GM12878 (cell line): Measurements from ENCODE around the gene SPATC1L. TPM values are rescaled to one million over a fixed set of nuclear protein-coding genes. Genes with fewer than 3 reads are reported as not detected.

ENCODE experiments used
- ATAC-seq: fragments of 200-7000 bp; cut with Tn5 transposase; 3 replicates; pipeline ENCODE4 v1.9.1; 2020; ENCODE audit warnings: mild to moderate bottlenecking, moderate library complexity
- BruUV-seq: library from RNA; stranded (reverse); fragments of 400-500 nt; replicated peaks from 2 replicates; lab custom pipeline; 2021; lab: Mats Ljungman, UMichigan
- CTCF ChIA-PET: fragments of 300-600 bp; sonication (Branson Sonifier 250); formaldehyde crosslinking; extraction: SDS; loops from one replicate; lab custom pipeline; 2021; ENCODE audit warnings: inconsistent platforms; lab: Yijun Ruan, JAX
- POLR2A ChIA-PET: fragments of 350-600 bp; formaldehyde crosslinking; extraction: SDS; loops from one replicate; lab custom pipeline; 2021; ENCODE audit warnings: inconsistent platforms; lab: Charles Lee
- RAD21 ChIA-PET: fragments of 300-600 bp; sonication (Branson Sonifier 250); formaldehyde crosslinking; loops from one replicate; lab custom pipeline; 2023; ENCODE audit warnings: antibody characterized with exemption; ENCODE audit not compliant: unreplicated experiment; lab: Charles Lee
- SMC1A ChIA-PET: fragments of 300-600 bp; sonication (Branson Sonifier 250); formaldehyde crosslinking; loops from one replicate; lab custom pipeline; 2023; ENCODE audit not compliant: unreplicated experiment, uncharacterized antibody; lab: Charles Lee
- DNase-seq: peaks from one replicate; pipeline ENCODE4 v3.0.0-alpha.2; 2011; ENCODE audit warnings: low read depth, low spot score
- FAIRE-seq: peaks from 3 replicates; lab custom pipeline; 2011; peaks lifted over from hg19 to GRCh38; lab: Jason Lieb, UNC
- H2AFZ ChIP-seq: 2 replicates; pipeline ENCODE4 v1.6.0; 2011; ENCODE audit warnings: low read depth, low read length, control low read depth; ENCODE audit not compliant: control insufficient read depth
- H3K27ac ChIP-seq: 2 replicates; pipeline ENCODE4 v1.5.1; 2011; ENCODE audit warnings: control low read depth; ENCODE audit not compliant: control insufficient read depth, insufficient read depth
- H3K27me3 ChIP-seq, 2 experiments: replicated peaks in 1 of 2; 2 replicates each; pipeline versions ENCODE4 v1.6.0 to v1.6.1; 2011; ENCODE audit warnings: low read length in 1 of 2; ENCODE audit not compliant: control insufficient read depth in 2 of 2, insufficient read depth in 2 of 2
- H3K36me3 ChIP-seq, 2 experiments: 2 replicates each; pipeline ENCODE4 v1.5.1; 2011; ENCODE audit warnings: low read length in 1 of 2; ENCODE audit not compliant: control insufficient read depth in 2 of 2, insufficient read depth in 2 of 2
- H3K4me1 ChIP-seq: 2 replicates; pipeline ENCODE4 v1.6.1; 2011; ENCODE audit warnings: mild to moderate bottlenecking, low read length, moderate library complexity, mixed read lengths; ENCODE audit not compliant: control insufficient read depth, insufficient read depth
- H3K4me2 ChIP-seq: 2 replicates; pipeline ENCODE4 v1.6.0; 2011; ENCODE audit warnings: control low read depth; ENCODE audit not compliant: control insufficient read depth, insufficient read depth
- H3K4me3 ChIP-seq: fragments of 200-600 bp; sonication (generic); 2 replicates; pipeline ENCODE4 v1.5.1; 2016
- H3K79me2 ChIP-seq: 2 replicates; pipeline ENCODE4 v1.6.0; 2011; ENCODE audit warnings: low read length; ENCODE audit not compliant: control insufficient read depth, insufficient read depth
- H3K9ac ChIP-seq: 2 replicates; pipeline ENCODE4 v1.8.0; 2011; ENCODE audit warnings: low read length, control low read depth, mixed read lengths; ENCODE audit not compliant: control insufficient read depth, insufficient read depth
- H3K9me3 ChIP-seq: replicated peaks from 3 replicates; pipeline ENCODE4 v1.5.1; 2011; ENCODE audit warnings: mild to moderate bottlenecking, low read length; ENCODE audit not compliant: control insufficient read depth, insufficient read depth
- H4K20me1 ChIP-seq: 2 replicates; pipeline ENCODE4 v1.6.0; 2011; ENCODE audit not compliant: control insufficient read depth, insufficient read depth
- BRCA1 ChIP-seq: IDR thresholded peaks from 2 replicates; pipeline ENCODE4 v1.6.1; 2011; ENCODE audit warnings: low read depth, low read length, improper control_type of control experiment
- CREM ChIP-seq: IDR thresholded peaks from 2 replicates; pipeline ENCODE4 v1.6.1; 2014; ENCODE audit warnings: antibody characterized with exemption, low read depth
- DPF2 ChIP-seq: fragments of 450-650 bp; IDR thresholded peaks from 2 replicates; pipeline ENCODE4 v1.6.1; 2017; ENCODE audit warnings: mild to moderate bottlenecking
- EED ChIP-seq: sonication (generic); IDR thresholded peaks from 2 replicates; pipeline ENCODE4 v1.6.1; 2016; ENCODE audit warnings: antibody characterized with exemption, low read depth
- ETV6 ChIP-seq, 2 experiments: fragments of 450-650 bp in 1 of 2; IDR thresholded peaks in 1 of 2; conservative IDR thresholded peaks in 1 of 2; 2 replicates each; pipeline ENCODE4 v1.6.1; 2014; ENCODE audit warnings: antibody characterized with exemption in 1 of 2, borderline replicate concordance in 1 of 2, low read depth in 1 of 2, mild to moderate bottlenecking in 1 of 2, moderate library complexity in 1 of 2
- HDAC2 ChIP-seq: fragments of 200-600 bp; sonication (generic); IDR thresholded peaks from 2 replicates; pipeline ENCODE4 v1.6.1; 2017
- NRF1 ChIP-seq: conservative IDR thresholded peaks from 2 replicates; pipeline ENCODE4 v1.6.1; 2011; ENCODE audit warnings: mild to moderate bottlenecking, low read depth, low read length, improper control_type of control experiment
- POLR2A ChIP-seq: IDR thresholded peaks from 2 replicates; pipeline ENCODE4 v1.6.1; 2011; ENCODE audit warnings: low read depth, mild to moderate bottlenecking, low read length
- SMARCA5 ChIP-seq: fragments of 450-650 bp; IDR thresholded peaks from 2 replicates; pipeline ENCODE4 v1.6.1; 2017; ENCODE audit warnings: mild to moderate bottlenecking
- ZNF217 ChIP-seq: fragments of 450-650 bp; IDR thresholded peaks from 2 replicates; pipeline ENCODE4 v1.6.1; 2017; ENCODE audit warnings: antibody characterized with exemption, mild to moderate bottlenecking
- WGBS: methylation state at CpG from one replicate; pipeline ENCODE4 v1.1.6; 2016; ENCODE audit warnings: low lambda C conversion rate; ENCODE audit not compliant: insufficient replicate concordance, insufficient coverage; ENCODE audit errors: missing lambda C conversion rate; 5-methylcytosine and 5-hydroxymethylcytosine counted together
- in situ Hi-C: fragments of 300-500 bp; cut with MboI; formaldehyde crosslinking; loops from 9 replicates; pipeline ENCODE4 v1.14.3; 2018; ENCODE audit warnings: mixed read lengths
- intact Hi-C: fragments of 100-400 bp; cut with micrococcal nuclease; formaldehyde crosslinking; loops from one replicate; pipeline ENCODE4 v1.14.2; 2022; ENCODE audit not compliant: unreplicated experiment
- polyA plus RNA-seq, 11 experiments: library from polyadenylated mRNA; depleted of rRNA in 4 of 11; unstranded in 6 of 11; stranded (reverse) in 5 of 11; fragments of >200 nt; fragmentation: Nextera tagmentation in 4 of 11; fragmentation: Illumina TruSeq in 1 of 11; extraction: Ambion mirVana in 4 of 11; extraction: Trizol in 1 of 11; gene quantifications; 1 replicate in 1 of 11; 2 replicates in 10 of 11; pipeline versions ENCODE4 v1.2.1 to v1.2.3, GENCODE V29; 2011 to 2016; ENCODE audit warnings: inconsistent platforms in 2 of 11, missing spikeins in 2 of 11, low read depth in 1 of 11
- total RNA-seq, 4 experiments: library from RNA; depleted of rRNA in 3 of 4; stranded (reverse); fragments of >200 nt in 3 of 4; fragmentation: Illumina TruSeq in 1 of 4; extraction: Trizol in 1 of 4; gene quantifications; 2 replicates each; pipeline versions ENCODE4 v1.2.1 to v1.2.3, GENCODE V29; 2013 to 2021
- TF ChIP-seq, protein P1 (sequence below): IDR thresholded peaks from 2 replicates; pipeline ENCODE4 v1.6.1; 2012; ENCODE audit warnings: low read depth, low read length, improper control_type of control experiment
- TF ChIP-seq, protein P2 (sequence below): IDR thresholded peaks from 2 replicates; pipeline ENCODE4 v1.6.1; 2011; ENCODE audit warnings: low read depth, mild to moderate bottlenecking, low read length, moderate library complexity, borderline replicate concordance; ENCODE audit errors: extremely low read depth
- TF ChIP-seq, protein P3 (sequence below): fragments of 450-650 bp; IDR thresholded peaks from 2 replicates; pipeline ENCODE4 v1.6.1; 2017; ENCODE audit warnings: mild to moderate bottlenecking
- TF ChIP-seq, protein P4 (sequence below): IDR thresholded peaks from 2 replicates; pipeline ENCODE4 v1.6.1; 2012; ENCODE audit warnings: improper control_type of control experiment, low read depth, low read length; ENCODE audit not compliant: insufficient replicate concordance

Gene SPATC1L
- total and polyA plus RNA-seq, 10 of the 15 experiments (the other 5 are each of a cell fraction or from before 2014, with no cell fraction given): 1.4 to 16.0 (median 7.0) TPM; not detected in 2

DNA sequence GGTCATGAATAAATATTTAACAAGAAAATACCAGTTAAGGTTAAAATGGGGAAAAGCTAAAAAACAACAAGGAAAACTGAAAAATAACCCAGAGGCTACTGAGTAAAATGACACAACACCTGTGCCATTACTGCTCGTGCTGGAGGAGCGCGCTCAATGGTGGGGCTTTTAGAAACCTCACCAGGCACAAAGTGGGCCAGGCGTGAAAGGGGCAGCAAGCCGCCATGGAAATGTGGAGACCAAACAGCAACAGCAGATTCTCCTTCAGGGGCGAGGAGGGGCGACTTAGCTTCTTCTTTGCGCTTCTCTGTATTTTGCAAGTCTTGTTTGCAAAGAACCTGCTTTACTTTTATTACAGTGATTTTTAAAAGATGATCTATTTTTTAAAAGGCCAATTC is 18.9 kb upstream of the SPATC1L start:
- Histone ChIP-seq H3K4me2 (no peak overlapping the region), H3K4me1 (no peaks in the 10 kb centered on the region), H3K4me3 (no peak overlapping the region), H4K20me1 (no peaks in the 10 kb centered on the region), H2AFZ (no peak overlapping the region), H3K27me3 (no peaks in the 10 kb centered on the region), H3K9me3 (no peaks in the 10 kb centered on the region), H3K9ac (no peak overlapping the region), H3K27ac (no peak overlapping the region), H3K36me3 (peaks cover 7 to 11% of the 10 kb centered on the region in 2 experiments; a peak in 3 of 4 replicates), H3K79me2 (no peaks in the 10 kb centered on the region)
- TF ChIP-seq DPF2 (no peak), POLR2A (no peak), ETV6 (conservative IDR thresholded peaks at IDR 0.05 in 1 of 2, IDR thresholded peaks at IDR 0.05 in 1 of 2; ENCODE audit: borderline replicate concordance in 1 of 2, low read depth in 1 of 2) (no peak), HDAC2 (no peak), CREM (no peak), EED (no peak), BRCA1 (no peak), ZNF217 (no peak), SMARCA5 (no peak), NRF1 (no peak)
- TF ChIP-seq, protein P1, sequence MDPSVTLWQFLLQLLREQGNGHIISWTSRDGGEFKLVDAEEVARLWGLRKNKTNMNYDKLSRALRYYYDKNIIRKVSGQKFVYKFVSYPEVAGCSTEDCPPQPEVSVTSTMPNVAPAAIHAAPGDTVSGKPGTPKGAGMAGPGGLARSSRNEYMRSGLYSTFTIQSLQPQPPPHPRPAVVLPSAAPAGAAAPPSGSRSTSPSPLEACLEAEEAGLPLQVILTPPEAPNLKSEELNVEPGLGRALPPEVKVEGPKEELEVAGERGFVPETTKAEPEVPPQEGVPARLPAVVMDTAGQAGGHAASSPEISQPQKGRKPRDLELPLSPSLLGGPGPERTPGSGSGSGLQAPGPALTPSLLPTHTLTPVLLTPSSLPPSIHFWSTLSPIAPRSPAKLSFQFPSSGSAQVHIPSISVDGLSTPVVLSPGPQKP: no peak
- TF ChIP-seq, protein P2, sequence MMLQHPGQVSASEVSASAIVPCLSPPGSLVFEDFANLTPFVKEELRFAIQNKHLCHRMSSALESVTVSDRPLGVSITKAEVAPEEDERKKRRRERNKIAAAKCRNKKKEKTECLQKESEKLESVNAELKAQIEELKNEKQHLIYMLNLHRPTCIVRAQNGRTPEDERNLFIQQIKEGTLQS: no peak
- TF ChIP-seq, protein P3, sequence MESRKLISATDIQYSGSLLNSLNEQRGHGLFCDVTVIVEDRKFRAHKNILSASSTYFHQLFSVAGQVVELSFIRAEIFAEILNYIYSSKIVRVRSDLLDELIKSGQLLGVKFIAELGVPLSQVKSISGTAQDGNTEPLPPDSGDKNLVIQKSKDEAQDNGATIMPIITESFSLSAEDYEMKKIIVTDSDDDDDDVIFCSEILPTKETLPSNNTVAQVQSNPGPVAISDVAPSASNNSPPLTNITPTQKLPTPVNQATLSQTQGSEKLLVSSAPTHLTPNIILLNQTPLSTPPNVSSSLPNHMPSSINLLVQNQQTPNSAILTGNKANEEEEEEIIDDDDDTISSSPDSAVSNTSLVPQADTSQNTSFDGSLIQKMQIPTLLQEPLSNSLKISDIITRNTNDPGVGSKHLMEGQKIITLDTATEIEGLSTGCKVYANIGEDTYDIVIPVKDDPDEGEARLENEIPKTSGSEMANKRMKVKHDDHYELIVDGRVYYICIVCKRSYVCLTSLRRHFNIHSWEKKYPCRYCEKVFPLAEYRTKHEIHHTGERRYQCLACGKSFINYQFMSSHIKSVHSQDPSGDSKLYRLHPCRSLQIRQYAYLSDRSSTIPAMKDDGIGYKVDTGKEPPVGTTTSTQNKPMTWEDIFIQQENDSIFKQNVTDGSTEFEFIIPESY: no peak
- TF ChIP-seq, protein P4, sequence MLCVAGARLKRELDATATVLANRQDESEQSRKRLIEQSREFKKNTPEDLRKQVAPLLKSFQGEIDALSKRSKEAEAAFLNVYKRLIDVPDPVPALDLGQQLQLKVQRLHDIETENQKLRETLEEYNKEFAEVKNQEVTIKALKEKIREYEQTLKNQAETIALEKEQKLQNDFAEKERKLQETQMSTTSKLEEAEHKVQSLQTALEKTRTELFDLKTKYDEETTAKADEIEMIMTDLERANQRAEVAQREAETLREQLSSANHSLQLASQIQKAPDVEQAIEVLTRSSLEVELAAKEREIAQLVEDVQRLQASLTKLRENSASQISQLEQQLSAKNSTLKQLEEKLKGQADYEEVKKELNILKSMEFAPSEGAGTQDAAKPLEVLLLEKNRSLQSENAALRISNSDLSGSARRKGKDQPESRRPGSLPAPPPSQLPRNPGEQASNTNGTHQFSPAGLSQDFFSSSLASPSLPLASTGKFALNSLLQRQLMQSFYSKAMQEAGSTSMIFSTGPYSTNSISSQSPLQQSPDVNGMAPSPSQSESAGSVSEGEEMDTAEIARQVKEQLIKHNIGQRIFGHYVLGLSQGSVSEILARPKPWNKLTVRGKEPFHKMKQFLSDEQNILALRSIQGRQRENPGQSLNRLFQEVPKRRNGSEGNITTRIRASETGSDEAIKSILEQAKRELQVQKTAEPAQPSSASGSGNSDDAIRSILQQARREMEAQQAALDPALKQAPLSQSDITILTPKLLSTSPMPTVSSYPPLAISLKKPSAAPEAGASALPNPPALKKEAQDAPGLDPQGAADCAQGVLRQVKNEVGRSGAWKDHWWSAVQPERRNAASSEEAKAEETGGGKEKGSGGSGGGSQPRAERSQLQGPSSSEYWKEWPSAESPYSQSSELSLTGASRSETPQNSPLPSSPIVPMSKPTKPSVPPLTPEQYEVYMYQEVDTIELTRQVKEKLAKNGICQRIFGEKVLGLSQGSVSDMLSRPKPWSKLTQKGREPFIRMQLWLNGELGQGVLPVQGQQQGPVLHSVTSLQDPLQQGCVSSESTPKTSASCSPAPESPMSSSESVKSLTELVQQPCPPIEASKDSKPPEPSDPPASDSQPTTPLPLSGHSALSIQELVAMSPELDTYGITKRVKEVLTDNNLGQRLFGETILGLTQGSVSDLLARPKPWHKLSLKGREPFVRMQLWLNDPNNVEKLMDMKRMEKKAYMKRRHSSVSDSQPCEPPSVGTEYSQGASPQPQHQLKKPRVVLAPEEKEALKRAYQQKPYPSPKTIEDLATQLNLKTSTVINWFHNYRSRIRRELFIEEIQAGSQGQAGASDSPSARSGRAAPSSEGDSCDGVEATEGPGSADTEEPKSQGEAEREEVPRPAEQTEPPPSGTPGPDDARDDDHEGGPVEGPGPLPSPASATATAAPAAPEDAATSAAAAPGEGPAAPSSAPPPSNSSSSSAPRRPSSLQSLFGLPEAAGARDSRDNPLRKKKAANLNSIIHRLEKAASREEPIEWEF: no peak
- in situ Hi-C loops (no loop called here), intact Hi-C loops (no loop called here)
- FAIRE-seq: no peak
- POLR2A ChIA-PET: no interaction called here
- CTCF ChIA-PET: no interaction called here
- no peak for DNase-seq
- SMC1A ChIA-PET: no interaction called here
- BruUV-seq: no TSS peak
- RAD21 ChIA-PET: no interaction called here
- ATAC-seq: no peak
- WGBS: 97% methylated on average over 8 of the region's 8 CpGs
